Naive thymus-derived CD4-positive, alpha-beta T cell (primary cell): ENCODE results near the gene PCNX2. TPM values are rescaled to one million over a fixed set of nuclear protein-coding genes. Genes with fewer than 3 reads are reported as not detected.

Source experiments
- ATAC-seq: fragments of 150-1000 bp; cut with Tn5 transposase; 2 replicates; pipeline ENCODE4 v1.10.0; 2021; ENCODE audit warnings: mild to moderate bottlenecking, moderate library complexity
- CTCF ChIA-PET: fragments of 350-600 bp; sonication (Branson Sonifier 250); formaldehyde crosslinking; loops from one replicate; lab custom pipeline; 2021; ENCODE audit warnings: antibody characterized with exemption; lab: Charles Lee
- POLR2A ChIA-PET: fragments of 350-600 bp; sonication (Branson Sonifier 250); formaldehyde crosslinking; loops from one replicate; lab custom pipeline; 2021; ENCODE audit warnings: antibody characterized with exemption, inconsistent platforms; lab: Charles Lee
- DNase-seq, 9 donors: peaks; one replicate each; pipeline versions ENCODE4 v3.0.0 to v3.0.0-alpha.2; 2020 to 2022; ENCODE audit warnings: mixed read lengths in 1 of 9
- H3K27ac ChIP-seq: one replicate; pipeline ENCODE4 v1.7.0; 2013; ENCODE audit warnings: mild to moderate bottlenecking, low read depth, low read length, moderate library complexity
- H3K27me3 ChIP-seq, 2 donors: one replicate each; pipeline ENCODE4 v1.7.0; 2013; ENCODE audit warnings: low read length in 2 of 2, mild to moderate bottlenecking in 2 of 2, moderate library complexity in 2 of 2; ENCODE audit not compliant: control insufficient read depth in 2 of 2, insufficient read depth in 2 of 2
- H3K36me3 ChIP-seq, 3 experiments: 1 replicate in 2 of 3; 2 replicates in 1 of 3; pipeline ENCODE4 v1.7.0; 2013; ENCODE audit warnings: low read length in 3 of 3, mild to moderate bottlenecking in 3 of 3, moderate library complexity in 1 of 3; ENCODE audit not compliant: insufficient read depth in 3 of 3, control insufficient read depth in 2 of 3
- H3K4me1 ChIP-seq, 2 donors: one replicate each; pipeline ENCODE4 v1.7.0; 2013; ENCODE audit warnings: low read length in 2 of 2, mild to moderate bottlenecking in 2 of 2, moderate library complexity in 1 of 2; ENCODE audit not compliant: control insufficient read depth in 2 of 2, insufficient read depth in 2 of 2
- H3K4me3 ChIP-seq: 2 replicates; pipeline ENCODE4 v1.7.0; 2013; ENCODE audit warnings: mild to moderate bottlenecking, low read length
- H3K9me3 ChIP-seq, 3 experiments: 1 replicate in 2 of 3; 2 replicates in 1 of 3; pipeline ENCODE4 v1.7.0; 2013; ENCODE audit warnings: low read length in 3 of 3; ENCODE audit not compliant: control insufficient read depth in 2 of 3
- H3K27ac Mint-ChIP-seq, 9 donors: one replicate each; pipeline ENCODE4 v1.8.0; 2020 to 2022; ENCODE audit warnings: mixed read lengths in 9 of 9, mild to moderate bottlenecking in 8 of 9, moderate library complexity in 5 of 9, inconsistent platforms in 2 of 9
- H3K27me3 Mint-ChIP-seq, 5 donors: one replicate each; pipeline ENCODE4 v1.8.0; 2021 to 2022; ENCODE audit warnings: mixed read lengths in 5 of 5, mild to moderate bottlenecking in 1 of 5
- H3K36me3 Mint-ChIP-seq, 5 donors: one replicate each; pipeline ENCODE4 v1.8.0; 2020 to 2022; ENCODE audit warnings: mixed read lengths in 5 of 5, mild to moderate bottlenecking in 3 of 5, inconsistent platforms in 1 of 5
- H3K4me1 Mint-ChIP-seq, 7 donors: one replicate each; pipeline ENCODE4 v1.8.0; 2020 to 2022; ENCODE audit warnings: mixed read lengths in 7 of 7, mild to moderate bottlenecking in 3 of 7, inconsistent platforms in 1 of 7
- H3K4me3 Mint-ChIP-seq, 10 donors: one replicate each; pipeline ENCODE4 v1.8.0; 2020 to 2022; ENCODE audit warnings: mild to moderate bottlenecking in 10 of 10, mixed read lengths in 10 of 10, moderate library complexity in 6 of 10, inconsistent platforms in 2 of 10
- H3K9me3 Mint-ChIP-seq, 11 donors: one replicate each; pipeline ENCODE4 v1.8.0; 2020 to 2022; ENCODE audit warnings: mixed read lengths in 11 of 11, mild to moderate bottlenecking in 4 of 11, inconsistent platforms in 1 of 11, moderate library complexity in 1 of 11
- intact Hi-C, 2 donors: fragments of 100-400 bp; cut with micrococcal nuclease; formaldehyde crosslinking; loops; one replicate each; pipeline ENCODE4 v1.15.1; 2023
- polyA plus RNA-seq, 2 donors: library from polyadenylated mRNA; unstranded; fragments of 300-500 nt; fragmentation: Illumina TruSeq; gene quantifications; one replicate each; pipeline ENCODE4 v1.2.3, GENCODE V29; 2021
- total RNA-seq, 6 experiments: library from RNA in 5 of 6; stranded (reverse) in 5 of 6; gene quantifications; 1 replicate in 5 of 6; 2 replicates in 1 of 6; pipeline ENCODE4 v1.2.3 and lab custom pipeline; 2021 to 2026

PCNX2 gene
- total and polyA plus RNA-seq, 7 experiments from 2014 or later = 4.1 to 61.8 (median 45.1) TPM

DNA sequence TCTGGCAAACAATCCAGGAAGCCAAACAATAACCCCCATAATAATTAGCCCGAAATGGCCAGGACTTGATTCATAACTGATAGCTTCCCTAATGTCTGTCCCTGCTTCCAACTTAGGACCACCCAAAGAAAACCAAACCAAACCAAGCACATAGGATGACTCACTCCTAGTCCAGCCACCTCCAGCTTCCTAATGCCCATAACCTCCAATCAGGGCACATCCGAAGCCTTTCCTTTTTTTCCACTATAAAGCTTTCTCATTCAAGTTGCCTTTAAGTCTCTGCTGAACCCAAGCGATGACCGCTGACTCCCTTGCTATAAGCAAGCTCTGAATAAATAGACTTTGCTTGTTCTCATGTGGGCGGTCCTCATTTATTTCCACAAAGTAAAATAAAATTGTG, 40.4 kb downstream of the PCNX2 start:
- peaks cover 0 to 42% (median 9%) of the 10 kb centered on the region in 3 experiments for H3K36me3 ChIP-seq
- no peaks in the 10 kb centered on the region for H3K27me3 ChIP-seq
- CTCF ChIA-PET = no interaction called here
- Mint-ChIP-seq H3K36me3 (peaks cover 6 to 60% (median 31%) of the 10 kb centered on the region in 5 donors), H3K4me3 (no peak overlapping the region), H3K27me3 (no peaks in the 10 kb centered on the region), H3K4me1 (peaks cover 0 to 10% (median 0%) of the 10 kb centered on the region in 7 donors), H3K9me3 (no peaks in the 10 kb centered on the region), H3K27ac (no peak overlapping the region)
- intact Hi-C loops = no loop called here
- POLR2A ChIA-PET = no interaction called here
- H3K27ac ChIP-seq = no peak overlapping the region
- ATAC-seq (no peak), DNase-seq (no peak)
- no peak overlapping the region for H3K4me3 ChIP-seq
- H3K9me3 ChIP-seq = no peaks in the 10 kb centered on the region
- H3K4me1 ChIP-seq = no peaks in the 10 kb centered on the region

GRCh38 chr1:233253832-233254331, 41.6 kb downstream of the PCNX2 start:
- no peaks in the 10 kb centered on the region for H3K9me3 ChIP-seq
- Mint-ChIP-seq H3K9me3 (no peaks in the 10 kb centered on the region), H3K4me3 (no peak overlapping the region), H3K36me3 (peaks cover 13 to 61% (median 32%) of the 10 kb centered on the region in 5 donors), H3K27ac (no peak overlapping the region), H3K4me1 (peaks cover 0 to 7% (median 0%) of the 10 kb centered on the region in 7 donors), H3K27me3 (no peaks in the 10 kb centered on the region)
- ATAC-seq = no peak
- H3K27ac ChIP-seq = no peak overlapping the region
- POLR2A ChIA-PET = no interaction called here
- intact Hi-C loops = no loop called here
- H3K4me1 ChIP-seq = no peaks in the 10 kb centered on the region
- peaks cover 0 to 42% (median 4%) of the 10 kb centered on the region in 3 experiments for H3K36me3 ChIP-seq
- no peak overlapping the region for H3K4me3 ChIP-seq
- no peak for DNase-seq
- no peaks in the 10 kb centered on the region for H3K27me3 ChIP-seq
- CTCF ChIA-PET = interaction anchor here (0.7 kb wide), 2 partner anchors 885 to 1323 kb away, joined by 3 read pairs; no protein-coding TSS in a partner anchor

- Mint-ChIP-seq H3K4me3 (no peak overlapping the region), H3K36me3 (peaks cover 13 to 61% (median 31%) of the 10 kb centered on the region in 5 donors), H3K27me3 (no peaks in the 10 kb centered on the region), H3K4me1 (peaks cover 0 to 7% (median 0%) of the 10 kb centered on the region in 7 donors), H3K27ac (no peak overlapping the region), H3K9me3 (no peaks in the 10 kb centered on the region)
- Histone ChIP-seq H3K4me3 (no peak overlapping the region), H3K9me3 (no peaks in the 10 kb centered on the region), H3K27me3 (no peaks in the 10 kb centered on the region), H3K27ac (no peak overlapping the region), H3K36me3 (peaks cover 0 to 37% (median 0%) of the 10 kb centered on the region in 3 experiments), H3K4me1 (no peaks in the 10 kb centered on the region)
- ChIA-PET CTCF (interaction anchor here (0.7 kb wide), 1 partner anchor 1322 kb away, joined by 3 read pairs; no protein-coding TSS in a partner anchor), POLR2A (no interaction called here)
- ATAC-seq (no peak), DNase-seq (no peak)
- intact Hi-C loops = no loop called here
These were observed 42.2 kb downstream of the PCNX2 start for GRCh38 chr1:233253231-233253831.

- Histone ChIP-seq H3K9me3 (no peaks in the 10 kb centered on the region), H3K27ac (no peak overlapping the region), H3K36me3 (peaks cover 0 to 28% (median 0%) of the 10 kb centered on the region in 3 experiments), H3K27me3 (no peaks in the 10 kb centered on the region), H3K4me1 (no peaks in the 10 kb centered on the region), H3K4me3 (no peak overlapping the region)
- CTCF ChIA-PET = no interaction called here
- DNase-seq = no peak
- POLR2A ChIA-PET = no interaction called here
- Mint-ChIP-seq H3K9me3 (no peaks in the 10 kb centered on the region), H3K36me3 (peaks cover 7 to 57% (median 28%) of the 10 kb centered on the region in 5 donors), H3K4me1 (peaks cover 0 to 7% (median 0%) of the 10 kb centered on the region in 7 donors), H3K4me3 (no peak overlapping the region), H3K27me3 (no peaks in the 10 kb centered on the region), H3K27ac (no peak overlapping the region)
- ATAC-seq = peak; percentile 63
- intact Hi-C loops = no loop called here
These were observed 43.1 kb downstream of the PCNX2 start for GRCh38 chr1:233252441-233252840.

DNA sequence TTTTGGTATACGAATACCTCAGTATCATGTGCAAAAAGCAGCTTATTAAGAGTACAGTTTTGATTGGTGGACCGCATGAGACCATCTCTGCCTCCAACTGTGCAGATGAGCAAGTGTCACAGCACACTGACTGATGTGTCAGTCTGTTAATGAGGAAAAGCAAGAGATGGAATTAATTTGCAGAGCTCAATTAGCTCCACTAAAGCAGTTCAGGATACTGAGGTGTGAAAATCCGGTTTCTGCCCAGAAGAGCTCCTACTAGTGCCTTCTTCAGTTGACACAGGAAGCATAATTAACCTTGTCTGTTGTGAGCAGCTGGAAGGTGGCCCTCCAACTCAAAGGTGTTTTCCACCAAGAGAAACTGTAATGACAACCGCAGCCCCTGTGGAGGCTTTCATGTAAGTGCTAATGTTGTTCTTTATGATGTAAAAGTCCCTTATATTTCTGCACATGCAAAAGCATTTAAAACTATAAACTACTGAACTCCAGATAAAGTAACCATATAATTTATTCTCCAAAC, 44.3 kb downstream of the PCNX2 start:
- no peak for DNase-seq
- ChIA-PET CTCF (no interaction called here), POLR2A (no interaction called here)
- H3K36me3 Mint-ChIP-seq = peaks cover 7 to 53% (median 28%) of the 10 kb centered on the region in 5 donors
- Histone ChIP-seq H3K4me1 (no peaks in the 10 kb centered on the region), H3K4me3 (no peak overlapping the region), H3K9me3 (no peaks in the 10 kb centered on the region), H3K27ac (no peak overlapping the region), H3K27me3 (no peaks in the 10 kb centered on the region), H3K36me3 (peaks cover 0 to 26% (median 0%) of the 10 kb centered on the region in 3 experiments)
- no peak overlapping the region for H3K4me3 Mint-ChIP-seq
- intact Hi-C loops = no loop called here
- H3K27ac Mint-ChIP-seq = no peak overlapping the region
- H3K27me3 Mint-ChIP-seq = no peaks in the 10 kb centered on the region
- ATAC-seq = no peak
- H3K9me3 Mint-ChIP-seq = no peaks in the 10 kb centered on the region
- H3K4me1 Mint-ChIP-seq = peaks cover 0 to 7% (median 0%) of the 10 kb centered on the region in 7 donors

GRCh38 chr1:233248014-233248413, 47.5 kb downstream of the PCNX2 start:
- peak overlapping the region in 1 of 9 donors; percentile 84 for H3K27ac Mint-ChIP-seq
- ChIA-PET CTCF (no interaction called here), POLR2A (no interaction called here)
- H3K4me3 ChIP-seq = no peak overlapping the region
- H3K4me1 ChIP-seq = no peaks in the 10 kb centered on the region
- no peak for DNase-seq
- no peak for ATAC-seq
- H3K4me3 Mint-ChIP-seq = no peak overlapping the region
- peaks cover 0 to 26% (median 0%) of the 10 kb centered on the region in 3 experiments for H3K36me3 ChIP-seq
- no peak overlapping the region for H3K27ac ChIP-seq
- no peaks in the 10 kb centered on the region for H3K27me3 ChIP-seq
- H3K36me3 Mint-ChIP-seq = peaks cover 11 to 48% (median 30%) of the 10 kb centered on the region in 5 donors
- no peaks in the 10 kb centered on the region for H3K9me3 ChIP-seq
- H3K9me3 Mint-ChIP-seq = no peaks in the 10 kb centered on the region
- intact Hi-C loops = loop anchor here in 1 of 2 donors (10.0 kb wide), 1 partner anchor 1383 kb away; no protein-coding TSS in a partner anchor
- no peaks in the 10 kb centered on the region for H3K27me3 Mint-ChIP-seq
- H3K4me1 Mint-ChIP-seq = peaks cover 0 to 15% (median 0%) of the 10 kb centered on the region in 7 donors
